GM19023 (cell line): Measurements from ENCODE around the gene HSPA8.
"Not testable (repeated sequence)": the region's sequence is repeated elsewhere in the genome, so short reads cannot be mapped to it uniquely, and the experiment has no call there.

Experiments
- ATAC-seq: cut with Tn5 transposase; IDR thresholded peaks from one replicate; pipeline ENCODE4 v1.9.1; 2021; ENCODE audit warnings: mild to moderate bottlenecking, moderate library complexity; ENCODE audit not compliant: unreplicated experiment

HSPA8 gene

DNA sequence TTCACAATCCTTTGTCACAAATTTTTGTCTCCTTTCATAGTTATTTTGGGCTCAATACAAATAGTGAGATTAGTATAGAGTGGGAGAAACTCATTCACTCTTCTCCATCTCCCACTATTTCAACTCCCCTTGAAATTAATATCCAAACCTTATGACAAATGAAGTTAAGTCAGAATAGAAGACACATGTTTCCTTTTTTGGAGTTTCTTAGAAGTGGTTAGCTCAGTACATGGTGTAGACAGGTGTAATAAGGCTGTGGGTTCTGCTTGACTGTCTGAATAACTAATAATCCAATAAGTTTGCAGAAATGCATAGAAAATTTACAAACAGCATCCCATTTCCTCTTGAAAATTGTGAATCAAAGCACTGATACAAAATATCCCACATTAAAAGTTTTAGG is 10.8 kb upstream of the HSPA8 start:
- ATAC-seq: no peak

GRCh38 chr11:123072332-123072761 is 10.4 kb upstream of the HSPA8 start:
- no peak for ATAC-seq

DNA sequence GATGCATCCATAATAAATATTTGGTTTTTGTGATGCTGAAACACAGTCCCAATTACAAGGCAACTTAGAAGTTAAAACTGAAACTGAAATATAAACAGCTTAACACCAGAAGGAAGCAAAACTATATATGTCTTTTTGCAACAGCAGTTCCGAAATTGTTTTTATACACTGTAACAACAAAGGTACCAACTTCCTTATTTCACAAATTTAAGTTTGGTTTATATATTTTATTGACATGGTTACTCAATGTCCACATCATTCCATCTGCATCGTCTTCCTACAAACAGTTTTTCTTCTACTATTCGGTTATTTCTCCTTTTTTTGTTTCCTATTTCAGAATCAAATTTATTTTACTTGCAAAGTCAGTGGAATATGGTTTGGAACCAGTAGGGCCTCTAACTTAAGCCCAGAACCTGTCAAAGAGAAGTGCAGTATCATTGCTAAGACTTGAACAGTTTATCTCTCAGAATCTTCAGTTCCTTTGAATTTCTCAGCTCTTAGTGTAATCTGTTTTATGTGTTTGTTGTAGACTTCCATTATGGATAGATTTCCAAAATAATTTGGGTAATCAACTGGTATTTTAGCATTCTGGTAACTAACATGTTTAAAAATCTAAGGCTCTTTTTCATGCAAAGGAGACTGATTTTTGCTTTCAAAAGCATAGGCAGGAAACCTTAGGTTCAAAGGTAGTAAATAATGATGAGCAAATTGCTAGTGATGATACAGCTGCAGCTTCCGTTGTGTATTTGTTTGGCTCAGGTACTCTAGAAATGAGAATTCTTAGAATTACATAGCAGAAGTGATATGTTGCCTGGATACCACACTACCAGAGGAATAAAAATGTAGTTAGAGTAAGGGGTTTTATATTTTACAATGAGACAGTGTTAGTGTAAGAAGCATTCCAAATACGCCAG is 8.2 kb upstream of the HSPA8 start:
- ATAC-seq: peak; percentile 57

DNA sequence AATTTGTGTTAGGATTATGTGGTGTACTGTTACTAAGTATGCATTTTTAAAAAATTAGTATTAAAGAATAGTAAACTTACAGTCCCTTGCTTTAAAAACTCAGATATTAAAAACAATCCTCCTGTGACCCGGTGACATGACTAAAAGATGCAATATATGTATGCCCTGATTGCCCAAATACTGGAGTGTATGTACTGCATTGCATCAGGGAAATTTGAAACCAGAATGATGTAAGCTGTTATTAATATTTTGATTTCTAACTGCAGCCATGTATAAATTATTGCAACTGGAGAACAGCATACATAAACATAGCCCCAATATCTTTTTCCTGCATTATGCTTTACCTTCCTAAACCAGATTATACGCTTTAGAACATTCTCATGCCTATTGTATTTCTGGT is 3.7 kb upstream of the HSPA8 start:
- ATAC-seq: no peak

GRCh38 chr11:123063826-123064657 is 2.1 kb upstream of the HSPA8 start:
- no peak for ATAC-seq

DNA sequence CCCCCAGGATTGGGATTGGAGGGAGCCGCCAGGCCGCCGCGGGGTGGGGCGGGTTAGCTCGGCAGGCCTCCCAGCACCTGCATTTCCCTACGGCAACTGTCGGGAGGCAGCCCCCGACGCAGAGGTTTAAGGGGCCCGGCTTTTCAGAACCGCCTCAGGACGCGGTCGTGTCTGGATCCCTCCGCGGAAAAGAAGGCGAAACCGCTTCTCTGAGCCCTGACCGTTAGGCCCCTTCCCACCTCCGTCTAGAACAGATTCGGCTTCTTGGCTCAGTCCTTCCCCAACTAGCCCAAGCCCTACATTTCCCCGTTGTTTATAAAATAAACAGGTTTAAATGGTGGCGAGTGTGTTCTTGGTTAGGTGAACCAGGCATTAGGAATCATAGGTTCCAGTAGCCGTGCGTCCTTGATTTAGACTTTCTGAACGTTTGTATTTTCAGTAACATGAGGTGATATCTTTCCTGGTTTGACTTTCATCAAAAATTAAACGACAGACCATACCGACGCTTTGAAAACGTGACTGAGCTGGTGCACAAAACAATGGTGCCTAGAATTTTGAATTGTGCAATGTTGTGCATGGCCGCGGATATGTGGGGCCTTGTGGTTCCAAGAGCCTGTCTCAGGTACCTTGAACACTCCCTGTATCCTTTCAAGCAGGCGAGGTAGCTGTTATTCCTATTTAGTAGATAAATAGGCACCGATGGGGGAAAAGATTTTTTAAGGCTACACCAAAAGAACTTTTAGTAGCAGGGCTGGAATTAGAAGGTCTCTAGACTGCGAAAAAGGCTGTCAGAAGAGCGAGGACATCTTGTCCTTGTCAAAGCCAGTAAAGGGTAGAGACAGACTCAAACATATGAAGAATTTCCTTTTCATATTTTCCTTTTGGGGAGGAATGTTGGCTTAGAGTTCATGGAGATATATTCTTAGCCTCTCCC is 1.2 kb upstream of the HSPA8 start:
- ATAC-seq: peak; percentile 0

DNA sequence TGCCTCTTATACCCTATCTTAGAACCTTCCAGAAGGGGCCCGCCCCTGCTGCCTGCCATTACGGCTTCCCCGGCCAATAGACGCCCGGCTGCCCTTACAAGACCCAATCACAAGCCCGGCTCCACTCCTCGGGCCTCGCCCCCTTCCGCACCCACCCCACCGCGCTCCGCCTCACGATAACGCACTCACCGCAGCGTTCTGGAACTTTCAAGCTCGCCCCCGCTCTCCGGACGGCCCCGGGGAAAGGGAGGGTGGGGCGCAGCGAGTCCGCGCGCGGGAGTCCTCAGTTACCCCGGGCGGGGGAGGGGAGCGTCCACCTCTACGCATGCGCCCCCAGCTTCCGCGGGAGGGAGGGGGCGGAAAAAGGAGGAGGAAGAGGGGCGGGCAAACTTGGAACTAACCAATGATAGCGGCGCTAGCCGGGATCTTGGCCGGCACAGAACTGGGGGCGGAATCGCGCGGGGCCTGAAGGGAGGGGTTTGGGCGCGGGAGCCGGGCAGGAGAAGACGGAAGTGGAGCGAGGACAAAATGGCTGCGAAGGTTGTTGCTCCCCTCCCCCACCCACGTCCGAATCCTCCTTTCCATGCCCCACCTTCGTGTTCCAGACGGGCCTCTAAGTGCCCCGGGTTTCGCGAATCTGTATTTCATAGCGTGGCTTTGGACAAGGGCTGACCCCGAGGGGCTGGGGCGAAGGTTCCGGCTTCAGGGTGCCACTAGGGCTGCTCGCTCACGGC is 389 bp upstream of the HSPA8 start:
- ATAC-seq: peak; percentile 88

- no peak for ATAC-seq
Observed at GRCh38 chr11:123060277-123061000, 1.5 kb downstream of the HSPA8 start.

DNA sequence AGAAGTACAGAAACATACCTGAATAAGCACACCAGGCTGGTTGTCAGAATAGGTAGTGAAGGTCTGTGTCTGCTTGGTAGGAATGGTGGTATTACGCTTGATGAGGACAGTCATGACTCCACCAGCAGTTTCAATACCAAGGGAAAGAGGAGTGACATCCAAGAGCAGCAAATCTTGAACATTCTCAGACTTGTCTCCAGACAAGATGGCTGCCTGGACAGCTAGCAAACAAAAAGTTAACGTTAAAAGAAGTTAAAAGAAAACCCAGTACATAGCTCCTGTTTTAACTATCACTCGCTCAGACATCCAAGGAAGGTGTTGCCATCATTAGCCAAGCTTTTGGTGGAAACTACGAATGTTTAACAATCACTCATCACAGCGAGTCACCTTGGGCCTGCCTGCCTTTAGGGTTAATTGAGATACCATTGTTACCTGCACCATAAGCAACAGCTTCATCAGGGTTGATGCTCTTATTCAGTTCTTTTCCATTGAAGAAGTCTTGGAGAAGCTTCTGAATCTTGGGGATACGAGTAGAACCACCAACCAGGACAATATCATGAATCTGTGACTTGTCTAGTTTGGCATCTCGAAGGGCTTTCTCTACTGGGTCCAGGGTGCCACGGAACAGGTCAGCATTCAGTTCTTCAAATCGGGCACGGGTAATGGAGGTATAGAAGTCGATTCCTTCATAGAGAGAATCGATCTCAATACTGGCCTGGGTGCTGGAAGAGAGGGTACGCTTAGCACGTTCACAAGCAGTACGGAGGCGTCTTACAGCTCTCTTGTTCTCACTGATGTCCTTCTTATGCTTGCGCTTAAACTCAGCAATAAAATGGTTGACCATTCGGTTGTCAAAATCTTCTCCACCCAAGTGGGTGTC is 2.7 kb downstream of the HSPA8 start:
- not testable (repeated sequence) for ATAC-seq

GRCh38 chr11:123057661-123058305 is 4.2 kb downstream of the HSPA8 start:
- ATAC-seq: no peak

DNA sequence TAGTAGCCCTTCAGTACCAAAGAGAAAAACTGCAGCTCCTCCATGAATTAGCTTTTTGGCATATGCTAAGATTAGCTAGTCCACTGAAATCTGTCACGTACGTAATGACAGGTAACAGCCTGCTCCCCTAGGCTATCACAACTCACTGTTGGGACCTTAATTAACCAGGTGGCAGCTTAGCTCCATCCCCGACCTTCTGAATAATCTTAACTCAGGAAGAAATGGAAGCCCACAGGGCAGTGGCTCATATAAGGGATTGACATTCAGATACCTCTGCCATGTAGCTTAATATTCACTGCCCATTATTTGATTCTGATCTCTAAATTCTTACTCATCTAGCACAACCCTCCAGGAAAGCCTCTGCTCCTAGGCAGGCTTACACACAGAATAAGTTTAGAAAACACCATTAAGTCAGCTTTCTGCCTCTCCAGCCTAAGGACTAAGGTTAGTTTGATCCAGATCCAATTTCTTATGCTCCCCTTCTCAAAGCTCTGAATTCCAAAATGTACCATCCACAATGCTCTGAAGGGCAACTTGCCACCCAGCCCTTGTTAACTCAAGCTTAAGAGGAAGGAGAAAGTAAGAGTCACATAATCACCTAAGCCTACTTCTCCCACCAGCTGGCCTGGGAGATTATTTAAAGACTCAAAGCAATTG is 5.0 kb downstream of the HSPA8 start:
- ATAC-seq: no peak

DNA sequence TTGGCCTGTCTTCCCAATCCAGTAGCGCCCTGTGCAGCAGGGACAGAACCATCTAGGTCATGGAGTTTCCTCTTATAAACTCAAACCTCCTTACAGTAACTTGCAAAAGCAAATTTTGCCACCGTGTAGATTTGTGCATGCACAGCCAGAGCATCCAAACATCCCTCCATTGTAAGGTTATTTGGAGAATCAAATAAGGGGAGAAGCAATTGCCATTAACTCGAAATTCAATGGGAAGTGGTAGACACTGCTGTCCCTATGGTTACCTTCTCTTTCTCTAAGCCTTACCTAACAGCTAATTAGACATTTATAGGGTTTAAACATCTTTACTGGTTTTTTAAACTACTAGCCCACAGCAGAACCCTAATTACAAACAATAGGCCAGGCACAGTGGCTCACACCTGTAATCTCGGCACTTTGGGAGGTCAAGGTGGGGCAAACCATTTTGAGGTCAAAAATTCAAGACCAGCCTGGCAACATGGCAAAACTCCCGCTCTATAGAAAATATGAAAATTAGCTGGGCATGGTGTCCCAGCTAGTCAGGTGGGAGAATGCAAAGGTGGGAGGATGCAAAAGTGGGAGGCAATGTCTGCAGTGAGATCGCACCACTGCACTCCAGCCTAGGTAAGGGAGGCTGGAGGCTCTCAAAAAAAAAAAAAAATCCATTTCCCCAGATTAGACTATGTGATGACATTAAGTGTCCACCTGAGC is 6.6 kb downstream of the HSPA8 start:
- no peak for ATAC-seq

DNA sequence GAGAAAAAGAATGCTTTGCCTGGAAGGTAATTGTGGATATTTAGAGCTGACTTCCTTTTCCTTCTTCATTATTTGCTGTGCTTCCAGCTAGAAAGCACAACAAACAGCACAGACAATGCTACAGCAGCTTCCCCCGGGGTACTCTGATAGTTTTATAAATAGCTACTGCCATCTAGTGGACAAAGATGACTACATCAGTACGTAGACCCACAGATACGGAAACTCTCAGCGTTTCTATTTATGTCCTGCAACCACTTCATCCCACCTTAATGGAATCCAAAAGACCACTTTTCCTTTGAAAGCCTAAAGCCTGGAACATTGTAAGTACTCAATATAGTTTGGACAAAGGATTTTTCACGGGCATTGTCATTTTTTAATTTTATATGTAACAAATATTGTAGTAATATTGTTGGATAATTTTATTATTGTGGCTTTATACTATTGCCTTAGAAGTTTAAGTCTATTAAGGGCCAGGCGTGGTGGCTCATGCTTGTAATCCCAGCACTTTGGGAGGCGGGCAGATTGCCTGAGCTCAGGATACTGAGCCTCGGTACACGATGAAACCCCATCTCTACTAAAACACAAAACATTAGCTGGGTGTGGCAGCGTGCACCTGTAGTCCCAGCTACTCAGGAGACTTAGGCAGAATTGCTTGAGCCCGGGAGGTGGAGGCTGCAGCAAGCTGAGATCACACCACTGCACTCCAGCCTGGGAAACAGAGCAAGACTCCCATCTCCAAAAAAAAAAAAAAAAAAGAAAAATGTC is 7.5 kb downstream of the HSPA8 start:
- peak; percentile 72 for ATAC-seq

- no peak for ATAC-seq
Observed at GRCh38 chr11:123052901-123053721, 8.8 kb downstream of the HSPA8 start.

DNA sequence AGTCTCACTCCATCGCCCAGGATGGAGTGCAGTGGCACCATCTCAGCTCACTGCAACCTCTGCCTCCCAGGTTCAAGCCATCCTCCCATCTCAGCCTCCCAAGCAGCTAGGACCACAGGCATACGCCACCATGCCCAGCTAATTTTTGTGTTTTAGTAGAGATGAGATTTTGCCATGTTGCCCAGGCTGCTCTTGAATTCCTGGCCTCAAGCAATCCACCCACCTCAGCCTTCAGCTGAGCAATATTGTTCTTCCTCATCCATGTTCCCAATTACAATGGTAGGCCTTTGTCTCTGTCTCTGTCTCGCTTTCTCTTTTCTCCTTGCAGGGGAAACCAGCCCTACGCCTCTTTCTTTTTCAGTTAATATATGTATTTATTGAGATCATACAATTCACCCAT is 10.3 kb downstream of the HSPA8 start:
- ATAC-seq: no peak
